A673 (cell line): ENCODE results near the gene CGREF1. TPM values are rescaled to one million over a fixed set of nuclear protein-coding genes. Genes with fewer than 3 reads are reported as not detected.

ENCODE experiments used
- BruUV-seq: library from RNA; stranded (reverse); fragments of 400-500 nt; replicated peaks from 2 replicates; lab custom pipeline; 2021; lab: Mats Ljungman, UMichigan
- CTCF ChIA-PET: fragments of 300-600 bp; sonication (Branson Sonifier 250); formaldehyde crosslinking; loops from one replicate; lab custom pipeline; 2022; ENCODE audit warnings: antibody characterized with exemption; lab: Charles Lee
- POLR2A ChIA-PET: fragments of 300-600 bp; sonication (Branson Sonifier 250); formaldehyde crosslinking; loops from one replicate; lab custom pipeline; 2022; ENCODE audit warnings: antibody characterized with exemption; ENCODE audit not compliant: low non-redundant PET; lab: Charles Lee
- DNase-seq: peaks from one replicate; pipeline ENCODE4 v3.0.0-alpha.2; 2015; ENCODE audit warnings: low spot score
- H3K27ac ChIP-seq: fragments of 200-600 bp; sonication (generic); 2 replicates; pipeline ENCODE4 v1.5.1; 2016; ENCODE audit warnings: mixed run types, low read depth, mild to moderate bottlenecking, mixed read lengths, antibody characterized with exemption, low read length; ENCODE audit not compliant: poor library complexity, severe bottlenecking
- H3K27me3 ChIP-seq: fragments of 200-600 bp; sonication (generic); replicated peaks from 2 replicates; pipeline ENCODE4 v1.6.1; 2017; ENCODE audit warnings: mixed run types, low read depth, mild to moderate bottlenecking, mixed read lengths, antibody characterized with exemption, low read length; ENCODE audit not compliant: insufficient read depth, poor library complexity
- H3K36me3 ChIP-seq: fragments of 200-600 bp; sonication (generic); 2 replicates; pipeline ENCODE4 v1.6.1; 2016; ENCODE audit warnings: mixed run types, mild to moderate bottlenecking, mixed read lengths, antibody characterized with exemption, low read length; ENCODE audit not compliant: insufficient read depth, poor library complexity, severe bottlenecking
- H3K4me1 ChIP-seq: fragments of 200-600 bp; sonication (generic); 2 replicates; pipeline ENCODE4 v1.6.1; 2017; ENCODE audit warnings: mixed run types, mild to moderate bottlenecking, mixed read lengths, antibody characterized with exemption, low read length; ENCODE audit not compliant: insufficient read depth, poor library complexity, severe bottlenecking
- H3K4me3 ChIP-seq: fragments of 200-600 bp; sonication (generic); 2 replicates; pipeline ENCODE4 v1.5.1; 2016; ENCODE audit warnings: low read depth, mixed run types, mild to moderate bottlenecking, mixed read lengths, low read length; ENCODE audit not compliant: poor library complexity, severe bottlenecking
- H3K9me3 ChIP-seq: fragments of 200-600 bp; sonication (generic); 2 replicates; pipeline ENCODE4 v1.6.1; 2016; ENCODE audit warnings: mixed run types, low read depth, mild to moderate bottlenecking, mixed read lengths, antibody characterized with exemption, low read length; ENCODE audit not compliant: poor library complexity, severe bottlenecking
- CTCF ChIP-seq: fragments of 300-800, 200-600 bp; sonication (generic); conservative IDR thresholded peaks from 2 replicates; pipeline ENCODE4 v1.5.1; 2017; ENCODE audit warnings: low read depth, mild to moderate bottlenecking, antibody characterized with exemption, low read length, moderate library complexity, mixed read lengths
- EZH2 ChIP-seq: fragments of 200-600 bp; sonication (generic); IDR thresholded peaks from 2 replicates; pipeline ENCODE4 v1.6.1; 2017; ENCODE audit warnings: borderline replicate concordance, low read depth, mild to moderate bottlenecking, mixed read lengths, antibody characterized with exemption, low read length; ENCODE audit not compliant: poor library complexity, severe bottlenecking
- intact Hi-C: fragments of 100-400 bp; cut with micrococcal nuclease; formaldehyde crosslinking; loops from one replicate; pipeline ENCODE4 v1.10.0; 2022; ENCODE audit not compliant: unreplicated experiment
- total RNA-seq: library from RNA; stranded (reverse); gene quantifications from 2 replicates; pipeline ENCODE4 v1.2.3, GENCODE V29; 2021

Gene CGREF1
- total RNA-seq, 1 experiment from 2014 or later = 8.4 TPM

DNA sequence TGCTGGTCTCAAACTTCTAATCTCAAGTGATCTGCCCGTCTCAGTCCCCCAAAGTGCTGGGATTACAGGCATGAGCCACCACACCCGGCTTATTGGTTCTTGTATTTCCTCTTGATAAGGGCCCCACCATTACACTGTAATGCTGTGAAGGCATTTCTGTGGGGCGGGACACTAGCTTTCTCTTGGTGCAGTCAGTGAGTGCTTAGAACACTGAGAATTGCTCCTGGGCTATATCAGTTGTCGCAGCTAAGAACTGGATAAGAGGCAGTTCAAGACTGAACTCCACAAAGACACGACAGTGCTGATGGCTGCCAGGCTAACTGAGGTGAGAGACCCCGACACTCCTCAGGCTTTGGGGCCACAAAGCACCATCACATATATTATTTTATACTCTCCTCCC lies 30.3 kb downstream of the CGREF1 start:
- Histone ChIP-seq H3K9me3 (no peaks in the 10 kb centered on the region), H3K27me3 (no peaks in the 10 kb centered on the region), H3K4me3 (peak overlapping the region; percentile 59), H3K27ac (no peak overlapping the region), H3K36me3 (no peaks in the 10 kb centered on the region), H3K4me1 (peaks cover 6% of the 10 kb centered on the region)
- no peak for TF ChIP-seq EZH2
- TF ChIP-seq CTCF = no peak
- intact Hi-C loops = no loop called here
- ChIA-PET POLR2A (no interaction called here), CTCF (interaction anchor here (0.6 to 0.7 kb wide), 2 partner anchors 214 to 593 kb away, joined by 3 to 4 read pairs; no protein-coding TSS in a partner anchor)
- no TSS peak for BruUV-seq
- no peak for DNase-seq

DNA sequence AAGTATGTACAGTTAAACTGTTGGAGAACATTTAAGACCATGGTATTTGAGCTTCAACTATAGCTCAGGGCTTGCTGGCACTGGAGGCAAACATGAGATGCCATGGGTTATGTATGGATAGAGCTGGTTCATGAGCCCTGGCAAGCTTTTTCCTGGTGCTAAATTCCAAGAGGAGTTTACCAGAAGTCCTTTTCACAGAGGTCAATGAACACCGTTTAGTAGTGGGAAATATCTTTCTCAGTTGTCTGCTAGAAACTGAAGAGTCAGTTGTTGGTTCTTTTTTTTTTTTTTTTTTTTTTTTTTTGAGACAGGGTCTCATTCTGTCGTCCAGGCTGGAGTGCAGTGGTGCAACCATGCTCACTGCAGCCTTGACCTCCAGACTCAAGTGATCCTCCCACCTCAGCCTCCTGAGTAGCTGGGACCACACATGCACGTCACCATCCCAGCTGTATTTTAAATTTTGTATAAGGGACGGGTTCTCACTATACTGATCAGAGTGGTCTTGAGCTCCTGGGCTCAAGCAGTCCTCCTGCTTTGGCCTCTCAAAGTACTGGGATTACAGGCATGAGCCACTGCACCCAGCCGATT lies 31.0 kb downstream of the CGREF1 start:
- H3K9me3 ChIP-seq = no peaks in the 10 kb centered on the region
- peaks cover 6% of the 10 kb centered on the region for H3K4me1 ChIP-seq
- ChIA-PET CTCF (interaction anchor here (0.7 to 1.3 kb wide), 4 partner anchors 16 to 593 kb away, joined by 3 to 8 read pairs (median 6); partner anchors contain the start of gene OST4), POLR2A (interaction anchor here (0.7 kb wide), 1 partner anchor 16 kb away, joined by 15 read pairs; the partner anchor contains the start of gene OST4)
- DNase-seq = no peak
- no peak overlapping the region for H3K27ac ChIP-seq
- H3K4me3 ChIP-seq = peak overlapping the region; percentile 59
- no TSS peak for BruUV-seq
- TF ChIP-seq EZH2 = no peak
- TF ChIP-seq CTCF = no peak
- H3K27me3 ChIP-seq = no peaks in the 10 kb centered on the region
- H3K36me3 ChIP-seq = no peaks in the 10 kb centered on the region
- intact Hi-C loops = no loop called here

DNA sequence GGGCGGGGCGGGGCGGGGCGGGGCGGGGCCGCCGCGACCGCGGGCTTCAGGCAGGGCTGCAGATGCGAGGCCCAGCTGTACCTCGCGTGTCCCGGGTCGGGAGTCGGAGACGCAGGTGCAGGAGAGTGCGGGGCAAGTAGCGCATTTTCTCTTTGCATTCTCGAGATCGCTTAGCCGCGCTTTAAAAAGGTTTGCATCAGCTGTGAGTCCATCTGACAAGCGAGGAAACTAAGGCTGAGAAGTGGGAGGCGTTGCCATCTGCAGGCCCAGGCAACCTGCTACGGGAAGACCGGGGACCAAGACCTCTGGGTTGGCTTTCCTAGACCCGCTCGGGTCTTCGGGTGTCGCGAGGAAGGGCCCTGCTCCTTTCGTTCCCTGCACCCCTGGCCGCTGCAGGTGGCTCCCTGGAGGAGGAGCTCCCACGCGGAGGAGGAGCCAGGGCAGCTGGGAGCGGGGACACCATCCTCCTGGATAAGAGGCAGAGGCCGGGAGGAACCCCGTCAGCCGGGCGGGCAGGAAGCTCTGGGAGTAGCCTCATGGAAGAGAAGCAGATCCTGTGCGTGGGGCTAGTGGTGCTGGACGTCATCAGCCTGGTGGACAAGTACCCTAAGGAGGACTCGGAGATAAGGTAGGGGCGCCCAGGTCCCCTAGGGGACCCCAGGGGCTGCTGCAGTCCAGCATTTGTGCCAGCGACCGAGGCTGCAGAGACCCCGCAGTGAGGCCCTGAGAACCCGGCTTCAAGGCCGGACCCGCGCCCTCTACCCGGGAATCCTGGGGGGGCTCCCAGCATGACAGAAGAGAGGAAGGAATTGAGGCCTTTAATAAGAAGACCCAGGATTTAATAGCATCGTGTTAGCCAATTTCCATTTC lies 32.0 kb downstream of the CGREF1 start, which contains the start of gene KHK:
Gene KHK (plus strand): TSS at position 49 of the 870 bp plus-strand sequence. CDS start 488 bp downstream, at position 537.
- Histone ChIP-seq H3K4me1 (peaks cover 6% of the 10 kb centered on the region), H3K4me3 (peak within 1 kb of the TSS; percentile 59), H3K36me3 (no peaks in the 10 kb centered on the region), H3K27me3 (no peaks in the 10 kb centered on the region), H3K9me3 (no peaks in the 10 kb centered on the region), H3K27ac (peak within 1 kb of the TSS; percentile 86)
- intact Hi-C loops = no loop called here
- TSS peak; percentile 27 for BruUV-seq
- CTCF ChIA-PET = interaction anchor here (0.6 to 1.3 kb wide), 5 partner anchors 15 to 216 kb away, joined by 3 to 8 read pairs (median 5); partner anchors contain the start of gene OST4
- POLR2A ChIA-PET = interaction anchor here (0.6 to 0.7 kb wide), 3 partner anchors 15 to 217 kb away, joined by 3 to 15 read pairs (median 5); partner anchors contain the start of genes AGBL5 and OST4
- peak; percentile 73 for DNase-seq
- TF ChIP-seq EZH2 (no peak), CTCF (no peak)
